Activated CD4-positive, alpha-beta T cell treated with anti-CD3 and anti-CD28 coated beads for 4 hours (primary cell): ENCODE results near the gene WDTC1.
"Not testable (repeated sequence)": the region's sequence is repeated elsewhere in the genome, so short reads cannot be mapped to it uniquely, and the experiment has no call there.

Experiments
- DNase-seq, 2 donors: peaks; one replicate each; pipeline ENCODE4 v3.0.0-alpha.2; 2020

Gene WDTC1

DNA sequence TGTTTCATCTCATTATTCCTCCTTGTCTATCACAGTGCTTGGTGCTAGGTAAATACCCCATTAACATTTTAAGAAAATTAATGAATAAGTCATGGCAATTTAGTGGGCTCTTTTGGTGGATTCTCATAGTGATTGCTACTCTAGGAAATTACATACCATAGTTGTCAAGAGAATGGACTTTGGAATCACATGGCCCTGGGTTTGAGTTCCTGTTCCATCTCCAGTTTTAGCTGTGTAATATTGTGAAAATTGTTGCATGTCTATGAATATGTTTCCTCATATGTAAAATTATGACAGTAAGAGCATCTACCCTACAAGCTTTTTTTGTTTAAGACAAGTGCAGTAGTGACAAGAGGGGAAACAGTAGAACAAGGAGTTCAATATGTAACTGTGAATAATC is 20.7 kb downstream of the WDTC1 start:
- no peak for DNase-seq

DNA sequence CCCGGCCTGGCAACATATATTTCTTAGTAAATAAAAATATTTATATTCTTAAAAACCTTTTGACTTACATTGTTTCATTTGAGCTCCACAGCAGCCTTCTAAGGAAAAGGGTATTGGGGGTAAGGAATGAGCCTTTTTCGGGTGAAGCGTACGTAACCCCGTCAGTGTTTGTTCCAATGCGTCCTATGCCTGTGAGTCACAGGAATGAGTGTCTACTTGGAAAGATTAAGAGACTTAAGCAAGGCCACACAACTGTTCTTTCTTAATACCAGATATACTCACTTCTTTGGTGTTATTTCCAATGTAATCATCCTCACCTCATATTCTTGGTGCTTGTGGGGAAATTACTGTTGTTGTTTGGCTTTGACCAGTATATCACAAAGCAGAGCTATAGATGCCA is 22.7 kb downstream of the WDTC1 start:
- no peak for DNase-seq

- no peak for DNase-seq
These were observed 24.2 kb downstream of the WDTC1 start for GRCh38 chr1:27258598-27258997.

GRCh38 chr1:27267153-27267552 is 32.7 kb downstream of the WDTC1 start:
- no peak for DNase-seq

DNA sequence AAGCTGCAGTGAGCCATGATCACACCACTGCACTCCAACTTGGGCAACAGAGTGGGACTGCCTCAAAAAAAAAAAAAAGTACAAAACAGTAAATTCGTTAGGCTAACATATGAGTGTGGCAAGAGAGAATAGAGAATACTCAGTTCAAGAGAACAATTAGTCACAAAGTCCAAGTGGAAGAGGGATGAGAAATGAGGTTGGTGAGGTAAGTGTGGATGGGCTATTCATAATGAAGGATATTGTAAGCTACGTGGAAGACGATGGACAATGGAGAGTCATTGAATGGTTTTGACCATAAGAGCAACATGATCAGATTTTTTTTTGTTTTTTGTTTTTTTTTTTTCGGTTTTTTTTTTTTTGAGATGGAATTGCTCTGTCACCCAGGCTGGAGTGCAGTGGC is 34.8 kb downstream of the WDTC1 start:
- no peak for DNase-seq

GRCh38 chr1:27274204-27274603 is 39.8 kb downstream of the WDTC1 start:
- DNase-seq = no peak

- no peak for DNase-seq
These were observed 41.3 kb downstream of the WDTC1 start for GRCh38 chr1:27275696-27276095.

DNA sequence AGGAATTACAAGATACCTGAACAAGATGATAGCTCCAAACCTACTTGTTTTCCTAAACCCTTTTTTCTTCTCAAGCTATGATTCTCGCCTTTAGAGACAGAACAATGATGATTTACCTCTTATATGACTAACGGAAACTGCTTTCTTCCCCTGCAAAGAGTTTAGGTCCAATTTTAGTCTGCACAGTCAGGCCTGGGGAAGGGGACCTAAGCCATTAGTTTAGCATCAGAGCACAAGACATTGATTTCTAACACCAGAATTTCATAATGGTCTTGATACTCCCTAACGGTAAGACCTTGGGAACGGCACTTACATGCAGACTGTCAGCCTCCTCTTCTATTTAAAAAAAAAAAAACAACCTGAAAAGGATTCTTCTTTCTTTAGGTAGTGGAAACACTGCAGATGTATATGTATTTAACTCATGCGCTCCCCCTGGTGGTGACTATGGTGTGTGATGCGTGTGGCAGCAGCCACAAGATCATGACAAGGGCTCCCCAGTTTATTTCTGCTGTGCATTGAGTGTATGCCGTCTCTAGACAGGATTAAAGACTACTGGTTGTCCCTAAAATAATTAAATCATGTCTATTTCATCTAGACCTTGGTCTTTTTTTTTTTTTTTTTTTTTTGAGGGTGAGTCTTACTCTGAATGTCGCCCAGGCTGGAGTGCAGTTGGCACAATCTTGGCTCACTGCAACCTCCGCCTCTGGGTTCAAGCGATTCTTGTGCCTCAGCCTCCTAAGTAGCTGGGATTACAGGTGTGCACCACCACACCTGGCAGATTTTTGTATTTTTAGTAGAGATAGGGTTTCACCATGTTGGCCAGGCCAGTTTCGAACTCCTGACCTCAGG is 50.2 kb downstream of the WDTC1 start:
- peak; percentile 90 to 93 for DNase-seq

DNA sequence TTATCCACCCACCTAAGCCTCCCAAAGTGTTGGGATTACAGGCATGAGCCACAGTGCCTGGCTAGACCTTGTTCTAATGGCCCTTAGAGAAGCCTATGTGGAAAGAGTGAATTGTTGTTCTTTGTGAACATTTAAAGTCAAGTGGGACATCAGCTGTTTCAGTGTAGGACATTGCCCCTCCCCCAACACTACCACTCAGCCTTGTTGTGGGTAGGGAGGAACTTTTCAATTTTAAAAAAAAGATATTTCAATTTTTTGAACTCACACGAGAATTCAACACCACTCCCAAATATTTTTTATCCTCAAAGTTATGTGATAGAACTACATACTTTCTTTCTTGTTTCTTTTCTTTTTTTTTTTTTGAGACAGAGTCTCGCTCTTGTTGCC is 50.8 kb downstream of the WDTC1 start:
- no peak for DNase-seq

- not testable (repeated sequence) for DNase-seq
These were observed 51.4 kb downstream of the WDTC1 start for GRCh38 chr1:27285821-27286220.

- DNase-seq = not testable (repeated sequence)
These were observed 54.7 kb downstream of the WDTC1 start for GRCh38 chr1:27289125-27289524.

GRCh38 chr1:27290581-27290980 is 56.1 kb downstream of the WDTC1 start:
- no peak for DNase-seq

- DNase-seq = no peak
These were observed 57.7 kb downstream of the WDTC1 start for GRCh38 chr1:27292106-27292505.

GRCh38 chr1:27293915-27294314 is 59.5 kb downstream of the WDTC1 start:
- DNase-seq = no peak

DNA sequence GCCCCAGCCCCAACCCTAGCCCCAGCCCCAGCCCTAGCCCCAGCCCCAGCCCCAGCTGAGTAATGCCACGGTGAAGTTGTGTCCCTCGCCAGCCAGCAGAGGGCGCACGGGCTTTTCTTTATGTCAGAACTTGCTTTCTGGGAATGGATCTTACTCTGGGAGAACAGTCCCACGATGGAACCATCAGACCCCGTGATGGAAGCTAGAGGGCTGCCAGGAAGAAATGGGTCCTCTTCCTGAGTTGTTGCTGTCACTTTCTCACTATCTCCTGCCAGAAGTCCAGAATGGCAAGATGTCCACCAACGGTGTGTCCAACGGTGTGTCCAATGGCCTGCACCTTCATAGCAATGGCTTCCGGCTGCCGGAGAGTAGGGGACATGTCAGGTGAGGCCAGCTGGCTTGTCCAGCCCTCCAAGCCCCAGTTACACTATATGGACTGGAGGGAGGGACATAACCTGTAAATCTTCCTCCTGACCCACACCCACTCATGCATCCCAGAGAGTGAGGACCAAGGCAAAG is 62.4 kb downstream of the WDTC1 start:
- DNase-seq = peak; percentile 65 to 79

DNA sequence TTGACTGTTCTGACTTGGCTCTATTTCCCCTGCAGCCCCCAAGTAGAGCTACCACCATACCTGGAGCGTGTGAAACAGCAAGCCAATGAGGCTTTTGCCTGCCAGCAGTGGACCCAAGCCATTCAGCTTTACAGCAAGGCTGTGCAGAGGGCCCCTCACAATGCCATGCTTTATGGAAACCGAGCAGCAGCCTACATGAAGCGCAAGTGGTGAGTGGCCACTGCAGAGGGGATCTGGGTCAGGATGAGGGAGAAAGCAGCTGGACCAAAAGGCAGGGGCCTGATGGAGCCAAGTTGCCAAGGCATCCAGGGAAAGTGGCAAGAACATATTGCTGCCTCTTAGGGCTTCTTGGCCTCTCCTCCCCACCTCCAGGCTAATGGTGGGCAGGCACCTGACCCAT is 63.5 kb downstream of the WDTC1 start:
- DNase-seq = no peak

DNA sequence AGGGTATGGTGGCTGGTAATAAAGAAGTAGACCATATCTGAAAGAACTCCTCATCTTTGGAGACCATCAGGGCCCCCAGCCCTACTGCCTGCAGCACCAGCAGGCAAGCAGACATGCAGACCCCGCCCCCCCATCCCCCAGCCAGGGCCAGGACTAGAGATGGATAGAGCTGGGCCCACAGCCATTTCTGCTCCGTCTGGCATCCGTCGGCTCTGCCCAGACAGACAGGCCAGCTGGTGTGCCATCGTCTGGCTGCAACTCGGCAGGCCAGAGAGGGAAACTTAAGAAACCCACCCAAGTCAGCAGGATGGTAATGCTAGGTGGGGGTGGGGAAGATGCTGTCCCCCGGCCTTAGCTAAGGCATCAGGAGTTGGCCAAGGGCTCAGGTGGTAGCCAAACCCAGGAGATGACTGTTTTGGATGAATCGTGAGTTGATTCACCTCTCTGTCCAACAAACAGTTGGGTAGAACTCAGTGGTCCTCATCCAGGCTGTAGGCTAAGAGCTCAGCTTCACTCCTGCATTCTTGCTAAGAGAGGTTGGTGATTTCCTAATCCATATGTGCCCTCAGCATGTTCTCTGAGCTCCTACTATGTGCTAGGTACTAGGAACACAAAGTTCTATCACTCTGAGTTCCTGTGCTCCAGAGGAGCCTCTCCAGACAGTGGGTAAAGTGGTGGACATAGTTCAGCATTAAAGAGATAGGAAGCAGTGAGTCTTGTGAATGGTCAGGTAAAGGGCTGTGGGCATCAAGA is 64.4 kb downstream of the WDTC1 start:
- DNase-seq = no peak

GRCh38 chr1:27299385-27300271 is 65.2 kb downstream of the WDTC1 start:
- no peak for DNase-seq

GRCh38 chr1:27300341-27301051 is 66.1 kb downstream of the WDTC1 start:
- DNase-seq = peak; percentile 68 to 75

DNA sequence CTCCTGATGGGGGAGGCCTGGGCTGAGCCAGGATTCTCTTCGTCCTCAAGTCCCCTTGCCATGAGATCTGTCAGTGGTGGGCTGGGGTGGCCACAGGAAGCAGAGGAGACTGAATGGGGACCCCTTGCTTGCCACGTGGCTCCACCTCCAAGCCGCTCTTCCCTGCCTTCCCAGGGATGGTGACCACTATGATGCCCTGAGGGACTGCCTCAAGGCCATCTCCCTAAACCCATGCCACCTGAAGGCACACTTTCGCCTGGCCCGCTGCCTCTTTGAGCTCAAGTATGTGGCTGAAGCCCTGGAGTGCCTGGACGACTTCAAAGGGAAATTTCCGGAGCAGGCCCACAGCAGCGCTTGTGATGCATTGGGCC is 66.6 kb downstream of the WDTC1 start:
- DNase-seq = no peak

DNA sequence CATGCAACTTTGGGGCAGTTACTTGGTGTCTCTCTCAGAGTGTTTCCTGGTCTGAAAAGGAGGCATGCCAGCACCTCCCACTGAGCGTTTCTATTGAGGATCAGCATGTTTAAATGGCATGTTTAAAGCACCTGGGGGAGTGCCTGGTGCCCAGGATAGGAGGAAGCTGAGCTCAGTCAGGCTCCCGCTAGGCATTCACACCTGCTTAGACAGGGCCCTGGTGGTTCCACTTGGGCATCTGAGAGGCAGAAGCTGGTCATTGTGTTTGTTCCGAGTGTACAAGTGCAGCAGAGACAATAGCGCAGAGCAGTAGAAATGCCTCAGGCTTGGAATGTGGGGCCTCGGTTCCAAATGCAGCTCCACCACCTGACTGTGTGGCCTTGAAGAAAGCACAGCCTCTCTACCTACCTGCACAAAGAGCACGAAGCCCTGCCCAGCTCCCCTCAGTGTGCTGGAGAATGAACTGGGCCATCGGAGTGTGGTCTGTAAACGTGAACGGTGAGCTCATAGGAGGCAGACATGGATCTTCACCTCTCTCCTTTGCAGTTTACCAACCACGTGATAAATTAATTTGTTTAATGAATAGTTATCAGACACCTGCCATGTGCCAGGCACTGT is 67.3 kb downstream of the WDTC1 start:
- no peak for DNase-seq

DNA sequence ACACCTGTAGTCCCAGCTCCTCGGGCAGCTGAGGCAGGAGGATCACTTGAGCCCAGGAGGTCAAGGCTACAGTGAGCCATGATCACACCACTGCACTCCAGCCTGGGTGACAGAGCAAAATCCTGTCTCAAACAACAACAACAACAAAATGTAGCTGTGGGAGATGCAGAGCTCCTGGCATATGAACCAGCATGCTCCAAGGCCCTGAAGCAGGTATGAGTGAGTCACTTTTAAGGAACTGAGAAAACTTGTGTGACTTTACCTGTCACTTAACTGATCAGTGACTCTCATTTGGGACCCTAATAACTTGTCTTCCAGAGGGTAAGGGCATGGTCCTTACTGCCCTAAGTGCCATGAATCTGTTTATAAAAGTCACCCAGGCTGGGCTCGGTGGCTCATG is 68.2 kb downstream of the WDTC1 start:
- DNase-seq = no peak
